GM18873 (cell line): ENCODE data around the gene DKK2.

ENCODE experiments used
- ATAC-seq: cut with Tn5 transposase; IDR thresholded peaks from one replicate; pipeline ENCODE4 v1.9.1; 2021; ENCODE audit warnings: mild to moderate bottlenecking, moderate library complexity, moderate number of reproducible peaks; ENCODE audit not compliant: unreplicated experiment, low FRiP score

Gene DKK2, protein sequence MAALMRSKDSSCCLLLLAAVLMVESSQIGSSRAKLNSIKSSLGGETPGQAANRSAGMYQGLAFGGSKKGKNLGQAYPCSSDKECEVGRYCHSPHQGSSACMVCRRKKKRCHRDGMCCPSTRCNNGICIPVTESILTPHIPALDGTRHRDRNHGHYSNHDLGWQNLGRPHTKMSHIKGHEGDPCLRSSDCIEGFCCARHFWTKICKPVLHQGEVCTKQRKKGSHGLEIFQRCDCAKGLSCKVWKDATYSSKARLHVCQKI

DNA sequence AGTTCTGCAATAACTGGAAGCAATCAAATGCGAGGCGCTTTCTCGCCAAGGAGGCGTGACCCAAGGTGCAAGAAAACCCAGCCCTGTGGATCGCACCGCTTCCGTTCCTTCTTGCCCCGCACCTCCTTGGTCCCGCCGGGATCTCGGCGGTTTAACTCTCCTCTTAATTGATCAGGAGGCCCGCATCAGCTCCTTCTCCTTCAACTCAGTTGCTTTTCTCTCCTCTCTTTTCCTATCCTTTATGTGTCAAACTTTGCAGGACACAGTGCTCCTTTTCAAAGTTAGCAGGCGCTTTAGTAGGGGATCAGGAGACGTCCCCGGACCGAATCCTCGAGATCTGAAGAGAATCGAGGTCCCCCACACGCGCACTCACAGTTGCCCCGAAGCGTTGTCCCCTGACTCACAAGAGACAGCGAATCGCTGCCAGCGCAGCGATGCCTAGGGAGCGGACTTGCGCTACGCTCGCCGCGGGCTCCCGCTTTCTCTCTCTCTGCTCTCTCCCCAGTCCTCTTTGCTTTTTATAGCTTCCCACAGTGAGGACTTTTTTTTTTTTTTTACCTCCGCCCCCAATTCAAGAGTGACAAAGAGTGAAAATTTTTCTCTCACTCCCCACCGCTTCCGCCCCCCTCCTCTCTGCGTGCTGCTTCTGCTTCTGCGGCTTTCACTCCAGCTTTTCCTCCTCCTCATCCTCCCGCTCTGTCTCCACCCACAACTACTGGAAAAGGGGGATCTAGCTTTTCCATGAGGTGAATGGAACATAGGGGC, at the start of gene DKK2:
Gene DKK2 (minus strand): TSS at position 495 of the 765 bp plus-strand sequence. CDS start 722 bp downstream, outside the sequence.
- ATAC-seq: no peak

GRCh38 chr4:107077192-107077591, 41.1 kb upstream of the DKK2 start:
- no peak for ATAC-seq

DNA sequence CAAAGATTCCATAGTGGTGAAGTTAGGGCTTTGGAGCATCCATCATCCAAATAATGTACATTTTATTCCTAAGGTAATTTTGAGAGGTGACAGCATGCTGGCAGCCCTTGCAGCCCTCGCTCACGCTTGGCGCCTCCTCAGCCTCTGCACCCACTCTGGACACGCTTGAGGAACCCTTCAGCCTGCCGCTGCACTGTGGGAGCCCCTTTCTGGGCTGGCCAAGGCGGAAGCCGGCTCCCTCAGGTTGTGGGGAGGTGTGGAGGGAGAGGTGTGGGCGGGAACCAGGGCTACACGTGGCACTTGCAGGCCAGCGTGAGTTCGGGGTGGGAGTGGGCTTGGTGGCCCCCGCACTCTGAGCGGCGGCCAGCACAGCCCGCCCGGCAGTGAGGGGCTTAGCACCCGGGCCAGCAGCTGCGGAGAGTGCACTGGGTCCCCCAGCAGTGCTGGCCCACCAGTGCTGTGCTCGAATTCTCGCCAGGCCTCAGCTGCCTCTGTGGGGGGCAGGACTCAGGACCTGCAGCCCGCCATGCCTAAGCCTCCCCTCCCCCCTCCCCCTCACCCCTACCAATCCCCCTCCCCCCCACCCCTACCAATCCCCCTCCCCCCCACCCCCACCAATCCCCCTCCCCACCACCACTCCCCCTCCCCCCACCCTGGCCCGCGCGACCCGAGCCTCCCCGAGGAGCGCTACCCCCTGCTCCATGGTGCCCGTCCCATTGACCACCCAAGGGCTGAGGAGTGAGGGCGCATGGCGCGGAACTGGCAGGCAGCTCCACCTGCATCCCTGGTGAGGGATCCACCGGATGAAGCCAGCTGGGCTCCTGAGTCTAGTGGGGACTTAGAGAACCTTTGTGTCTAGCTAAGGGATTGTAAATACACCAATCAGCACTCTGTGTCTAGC, 37.0 kb upstream of the DKK2 start:
- no peak for ATAC-seq

DNA sequence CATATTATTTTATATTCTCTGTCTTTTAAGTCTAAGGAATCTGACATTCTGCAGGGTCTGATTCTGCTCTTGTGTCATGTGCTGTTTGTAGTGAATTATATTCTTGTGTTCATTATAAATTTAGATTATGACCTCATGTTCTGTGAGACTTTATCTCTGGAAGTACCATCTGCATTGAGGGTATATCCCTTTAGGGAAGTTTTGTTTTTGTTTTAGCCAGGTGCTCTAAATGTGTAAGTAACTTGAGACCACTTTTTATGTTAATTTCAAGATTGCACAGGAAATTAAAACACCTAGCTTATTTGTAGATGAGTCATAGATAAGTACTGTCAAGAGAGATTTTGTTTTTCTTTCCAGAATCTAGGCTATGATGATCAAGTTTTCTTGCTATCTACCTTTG, 35.0 kb upstream of the DKK2 start:
- ATAC-seq: no peak

- ATAC-seq: no peak
Observed at GRCh38 chr4:107069049-107069448, 32.9 kb upstream of the DKK2 start.

GRCh38 chr4:107068116-107068515, 32.0 kb upstream of the DKK2 start:
- no peak for ATAC-seq

GRCh38 chr4:107066621-107067020, 30.5 kb upstream of the DKK2 start:
- ATAC-seq: no peak

DNA sequence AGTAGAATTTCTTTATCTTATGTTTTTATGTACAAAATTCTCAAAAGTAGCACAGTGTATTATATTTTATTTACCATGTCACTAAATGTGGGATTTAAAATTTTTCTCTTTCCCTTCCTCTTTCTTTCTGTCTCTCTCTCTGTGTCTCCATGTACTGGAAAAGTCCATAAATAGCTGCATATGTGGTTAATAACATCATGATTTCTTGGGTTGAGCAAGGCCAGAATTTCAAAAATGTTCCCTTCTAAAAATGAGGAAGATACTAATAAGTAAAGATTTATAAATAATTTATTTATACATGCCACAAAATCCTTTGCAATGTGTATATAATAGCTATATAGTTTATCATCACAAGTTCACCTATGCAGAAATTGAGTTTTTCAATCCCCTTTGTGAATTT, 29.1 kb upstream of the DKK2 start:
- ATAC-seq: no peak

DNA sequence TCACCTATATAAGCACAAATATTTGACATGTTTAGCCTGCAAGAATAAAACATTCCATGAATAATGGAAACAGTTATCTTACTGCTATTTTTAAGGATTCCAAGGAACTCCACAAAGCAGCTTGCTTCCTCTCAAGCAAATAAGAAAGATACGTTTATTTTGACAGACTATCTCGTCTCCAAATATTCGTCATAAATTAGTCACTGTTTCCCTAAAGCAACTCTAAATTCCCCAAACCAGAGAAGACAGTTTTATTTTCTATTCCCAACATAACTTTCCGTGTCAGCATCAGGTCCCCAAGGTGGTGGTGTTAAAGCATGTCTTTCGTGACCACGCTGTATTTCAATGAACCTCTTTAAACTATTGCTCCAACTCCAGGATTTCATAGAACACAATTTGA, 24.3 kb upstream of the DKK2 start:
- ATAC-seq: no peak

- no peak for ATAC-seq
Observed at GRCh38 chr4:107058828-107059227, 22.7 kb upstream of the DKK2 start.

DNA sequence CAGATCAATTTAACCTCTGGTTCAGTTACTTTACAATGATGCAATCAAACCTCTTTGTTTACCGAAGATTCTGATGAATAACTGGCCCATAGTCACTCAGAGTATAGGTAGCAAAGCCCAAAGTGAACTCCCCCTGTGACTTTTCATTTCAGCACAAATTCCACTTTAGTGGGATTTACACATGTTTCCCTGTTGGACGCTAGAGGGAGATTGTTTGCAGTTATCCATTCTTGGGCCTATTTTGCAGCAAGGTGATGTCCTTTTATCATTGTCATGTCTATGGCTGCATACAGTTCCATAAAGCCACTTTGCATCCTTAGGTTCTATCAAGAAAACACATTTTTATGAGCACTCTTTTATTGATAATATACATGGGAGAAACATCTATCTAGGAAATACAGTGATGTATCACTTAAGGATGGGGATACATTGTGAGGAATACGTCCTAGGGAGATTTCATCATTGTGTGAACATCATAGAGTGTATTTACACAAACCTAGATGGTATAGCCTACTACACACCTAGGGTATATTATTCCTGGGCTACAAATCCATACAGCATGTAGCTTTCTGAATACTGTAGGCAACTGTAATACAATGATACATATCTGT, 14.5 kb upstream of the DKK2 start:
- ATAC-seq: no peak

- ATAC-seq: no peak
Observed at GRCh38 chr4:107046261-107046660, 10.1 kb upstream of the DKK2 start.

- ATAC-seq: no peak
Observed at GRCh38 chr4:107044170-107044569, 8.1 kb upstream of the DKK2 start.

- no peak for ATAC-seq
Observed at GRCh38 chr4:107037199-107037584, 1.1 kb upstream of the DKK2 start.

GRCh38 chr4:107036584-107037198, 578 bp upstream of the DKK2 start:
- ATAC-seq: no peak

- no peak for ATAC-seq
Observed at GRCh38 chr4:107034996-107035818, 906 bp downstream of the DKK2 start.

DNA sequence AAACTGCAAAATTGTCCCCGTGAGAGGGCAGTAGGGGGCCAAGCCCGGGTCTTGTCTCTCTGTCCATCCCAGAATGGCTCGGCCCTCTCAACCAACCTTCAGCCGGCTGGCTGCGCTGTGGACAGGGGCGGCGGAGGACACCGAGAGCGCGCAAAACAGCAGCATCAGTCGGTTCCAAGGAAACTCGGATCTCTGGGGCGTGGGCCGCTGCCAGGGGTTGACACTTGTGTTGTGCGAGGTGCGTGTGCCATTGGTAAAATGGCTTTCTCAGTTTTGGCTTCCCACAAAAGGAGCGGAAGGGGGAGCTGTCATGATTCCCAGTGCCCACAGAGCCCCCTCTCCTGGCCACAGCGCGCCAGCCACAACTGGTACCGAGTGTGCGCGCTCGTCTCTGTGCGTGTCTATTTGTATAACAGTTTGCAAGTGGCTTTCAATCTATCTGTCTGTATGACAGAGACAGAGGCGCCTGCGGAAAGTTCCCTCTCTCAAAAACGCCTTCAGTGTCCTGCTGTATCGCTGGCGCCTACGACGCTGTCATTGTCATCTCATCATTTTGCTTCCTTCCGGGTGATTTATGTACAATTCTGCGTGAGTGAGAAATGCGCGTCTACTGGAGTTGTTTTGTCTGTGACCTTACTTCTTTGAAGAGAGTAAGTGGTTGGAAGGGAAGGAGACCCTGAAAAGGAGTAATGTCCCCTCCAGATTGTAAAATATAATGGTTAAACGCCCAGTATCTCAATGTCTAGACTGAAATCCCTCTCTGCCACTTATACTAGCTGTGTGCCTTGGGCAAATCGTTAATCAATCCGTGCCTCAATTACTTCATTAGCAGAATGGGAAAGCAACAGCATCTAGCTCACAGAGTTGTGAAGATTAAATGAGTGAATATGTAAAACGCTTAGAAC, 1.8 kb downstream of the DKK2 start:
- no peak for ATAC-seq

DNA sequence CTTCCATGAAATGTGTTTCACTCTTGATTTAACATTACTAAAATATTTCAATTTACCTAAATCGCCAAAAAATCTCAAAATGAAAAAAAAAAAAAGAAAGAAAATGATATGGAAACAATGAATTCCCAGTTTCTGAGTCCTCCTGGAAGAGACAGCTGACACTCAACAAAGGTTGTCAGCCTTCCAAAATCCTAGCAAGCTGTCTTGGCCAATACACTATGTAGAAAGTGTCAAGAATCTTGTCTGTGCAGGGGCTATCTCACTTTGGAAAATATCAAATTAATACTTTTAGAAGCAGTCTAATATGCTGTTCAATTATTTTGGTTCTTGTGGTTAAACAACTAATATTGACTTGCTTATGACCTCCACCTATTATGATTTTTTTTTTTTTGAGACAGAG, 8.7 kb downstream of the DKK2 start:
- ATAC-seq: no peak
